Natural killer cell (primary cell): ENCODE measurements around the gene CIAO3. TPM values are rescaled to one million over a fixed set of nuclear protein-coding genes. Genes with fewer than 3 reads are reported as not detected.

ENCODE experiments used
- ATAC-seq, 3 donors: fragments of 150-1000 bp in 2 of 3; fragments of 200-7000 bp in 1 of 3; cut with Tn5 transposase; 1 replicate in 1 of 3; 2 replicates in 2 of 3; pipeline ENCODE4 v1.10.0; 2021; ENCODE audit warnings: mild to moderate bottlenecking in 2 of 3, moderate library complexity in 2 of 3
- DNase-seq, 2 donors: peaks; one replicate each; pipeline versions ENCODE4 v3.0.0 to v3.0.0-alpha.2; 2013 to 2021; ENCODE audit warnings: mixed read lengths in 1 of 2
- H3K27ac ChIP-seq: one replicate; pipeline ENCODE4 v1.5.1; 2013; ENCODE audit warnings: mild to moderate bottlenecking, low read length
- H3K27me3 ChIP-seq: one replicate; pipeline ENCODE4 v1.6.1; 2013; ENCODE audit warnings: low read length; ENCODE audit not compliant: control insufficient read depth, insufficient read depth
- H3K36me3 ChIP-seq: one replicate; pipeline ENCODE4 v1.6.1; 2013; ENCODE audit warnings: low read length; ENCODE audit not compliant: control insufficient read depth, insufficient read depth
- H3K4me1 ChIP-seq: one replicate; pipeline ENCODE4 v1.6.1; 2013; ENCODE audit warnings: low read length; ENCODE audit not compliant: control insufficient read depth, insufficient read depth
- H3K4me3 ChIP-seq: one replicate; pipeline ENCODE4 v1.5.1; 2013; ENCODE audit warnings: low read length
- H3K9me3 ChIP-seq: one replicate; pipeline ENCODE4 v1.6.1; 2013; ENCODE audit warnings: low read length; ENCODE audit not compliant: control insufficient read depth, insufficient read depth
- H3K27ac Mint-ChIP-seq, 2 donors: one replicate each; pipeline ENCODE4 v1.8.0; 2022; ENCODE audit warnings: mild to moderate bottlenecking in 2 of 2, mixed read lengths in 2 of 2, moderate library complexity in 1 of 2
- H3K27me3 Mint-ChIP-seq, 2 donors: one replicate each; pipeline ENCODE4 v1.8.0; 2022; ENCODE audit warnings: low read depth in 2 of 2, mixed read lengths in 2 of 2
- H3K36me3 Mint-ChIP-seq: one replicate; pipeline ENCODE4 v1.8.0; 2022; ENCODE audit warnings: mixed read lengths
- H3K4me1 Mint-ChIP-seq, 2 donors: one replicate each; pipeline ENCODE4 v1.8.0; 2022; ENCODE audit warnings: mixed read lengths in 2 of 2
- H3K4me3 Mint-ChIP-seq: one replicate; pipeline ENCODE4 v1.8.0; 2022; ENCODE audit warnings: mild to moderate bottlenecking, moderate library complexity, mixed read lengths
- H3K9me3 Mint-ChIP-seq, 2 donors: one replicate each; pipeline ENCODE4 v1.8.0; 2022; ENCODE audit warnings: mixed read lengths in 2 of 2
- WGBS: methylation state at CpG from one replicate; pipeline ENCODE4 v1.1.7; 2013; ENCODE audit warnings: missing lambda C conversion rate; ENCODE audit not compliant: insufficient coverage; 5-methylcytosine and 5-hydroxymethylcytosine counted together
- intact Hi-C: fragments of 100-400 bp; cut with micrococcal nuclease; formaldehyde crosslinking; loops from one replicate; pipeline ENCODE4 v1.14.2; 2022
- total RNA-seq, 4 donors: library from RNA; stranded (reverse); fragments of 120-200 nt in 1 of 4; gene quantifications; one replicate each; pipeline versions ENCODE4 v1.2.3 to v1.2.4, GENCODE V29; 2013 to 2022
- TF ChIP-seq, protein P1 (sequence below): fragments of 200-600 bp; IDR thresholded peaks from one replicate; pipeline ENCODE4 v1.8.0; 2022; ENCODE audit warnings: antibody characterized with exemption

CIAO3 gene
- total RNA-seq, 3 donors from 2014 or later (not counting 1 experiment from before 2014, with no cell fraction given) = 36.9 to 39.8 (median 37.5) TPM

DNA sequence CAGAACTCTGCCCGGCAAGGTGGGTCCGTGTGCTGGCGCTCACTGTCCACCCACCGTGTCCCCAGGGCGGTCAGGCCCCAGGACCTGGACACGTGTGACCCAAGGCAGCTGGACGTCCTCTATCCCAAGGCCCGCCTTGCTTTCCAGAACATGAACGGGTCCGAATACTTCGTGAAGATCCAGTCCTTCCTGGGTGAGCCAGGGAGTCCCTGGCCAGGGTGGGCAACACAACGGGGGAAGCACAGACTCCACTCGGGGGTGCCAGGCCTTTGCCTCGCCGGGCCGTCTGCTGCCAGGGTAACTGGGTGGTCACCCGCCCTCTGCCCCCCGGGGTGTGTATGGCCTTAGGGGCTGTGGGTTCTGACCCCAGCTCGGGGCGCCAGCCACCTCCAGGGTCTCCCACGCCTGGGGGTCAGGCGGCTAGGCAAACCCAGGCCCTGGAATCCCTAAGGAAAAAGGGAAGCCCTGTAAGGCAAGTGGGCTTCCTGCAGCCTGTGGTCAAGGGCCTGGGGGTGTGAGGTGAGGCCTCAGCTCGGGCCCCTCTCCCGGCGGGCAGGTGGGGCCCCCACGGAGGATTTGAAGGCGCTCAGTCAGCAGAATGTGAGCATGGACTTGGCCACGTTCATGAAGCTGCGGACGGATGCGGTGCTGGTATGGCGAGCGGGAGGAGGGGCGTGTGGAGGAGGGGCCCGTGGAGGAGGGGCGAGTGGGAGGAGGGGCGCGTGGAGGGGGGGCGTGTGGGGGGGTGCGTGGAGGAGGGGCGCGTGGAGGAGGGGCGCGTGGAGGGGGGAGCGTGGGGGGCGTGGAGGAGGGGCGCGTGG, 26.2 kb upstream of the CIAO3 start:
- Mint-ChIP-seq H3K27me3 (no peaks in the 10 kb centered on the region), H3K36me3 (no peaks in the 10 kb centered on the region), H3K27ac (no peak overlapping the region), H3K4me3 (no peak overlapping the region), H3K4me1 (no peaks in the 10 kb centered on the region), H3K9me3 (no peaks in the 10 kb centered on the region)
- DNase-seq (no peak), ATAC-seq (no peak)
- H3K4me3 ChIP-seq = no peak overlapping the region
- 78% methylated on average over 33 of the region's 48 CpGs for WGBS
- no peaks in the 10 kb centered on the region for H3K27me3 ChIP-seq
- intact Hi-C loops = no loop called here
- H3K36me3 ChIP-seq = no peaks in the 10 kb centered on the region
- no peak overlapping the region for H3K27ac ChIP-seq
- H3K9me3 ChIP-seq = no peaks in the 10 kb centered on the region
- TF ChIP-seq, protein P1, sequence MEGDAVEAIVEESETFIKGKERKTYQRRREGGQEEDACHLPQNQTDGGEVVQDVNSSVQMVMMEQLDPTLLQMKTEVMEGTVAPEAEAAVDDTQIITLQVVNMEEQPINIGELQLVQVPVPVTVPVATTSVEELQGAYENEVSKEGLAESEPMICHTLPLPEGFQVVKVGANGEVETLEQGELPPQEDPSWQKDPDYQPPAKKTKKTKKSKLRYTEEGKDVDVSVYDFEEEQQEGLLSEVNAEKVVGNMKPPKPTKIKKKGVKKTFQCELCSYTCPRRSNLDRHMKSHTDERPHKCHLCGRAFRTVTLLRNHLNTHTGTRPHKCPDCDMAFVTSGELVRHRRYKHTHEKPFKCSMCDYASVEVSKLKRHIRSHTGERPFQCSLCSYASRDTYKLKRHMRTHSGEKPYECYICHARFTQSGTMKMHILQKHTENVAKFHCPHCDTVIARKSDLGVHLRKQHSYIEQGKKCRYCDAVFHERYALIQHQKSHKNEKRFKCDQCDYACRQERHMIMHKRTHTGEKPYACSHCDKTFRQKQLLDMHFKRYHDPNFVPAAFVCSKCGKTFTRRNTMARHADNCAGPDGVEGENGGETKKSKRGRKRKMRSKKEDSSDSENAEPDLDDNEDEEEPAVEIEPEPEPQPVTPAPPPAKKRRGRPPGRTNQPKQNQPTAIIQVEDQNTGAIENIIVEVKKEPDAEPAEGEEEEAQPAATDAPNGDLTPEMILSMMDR = no peak
- H3K4me1 ChIP-seq = no peaks in the 10 kb centered on the region

DNA sequence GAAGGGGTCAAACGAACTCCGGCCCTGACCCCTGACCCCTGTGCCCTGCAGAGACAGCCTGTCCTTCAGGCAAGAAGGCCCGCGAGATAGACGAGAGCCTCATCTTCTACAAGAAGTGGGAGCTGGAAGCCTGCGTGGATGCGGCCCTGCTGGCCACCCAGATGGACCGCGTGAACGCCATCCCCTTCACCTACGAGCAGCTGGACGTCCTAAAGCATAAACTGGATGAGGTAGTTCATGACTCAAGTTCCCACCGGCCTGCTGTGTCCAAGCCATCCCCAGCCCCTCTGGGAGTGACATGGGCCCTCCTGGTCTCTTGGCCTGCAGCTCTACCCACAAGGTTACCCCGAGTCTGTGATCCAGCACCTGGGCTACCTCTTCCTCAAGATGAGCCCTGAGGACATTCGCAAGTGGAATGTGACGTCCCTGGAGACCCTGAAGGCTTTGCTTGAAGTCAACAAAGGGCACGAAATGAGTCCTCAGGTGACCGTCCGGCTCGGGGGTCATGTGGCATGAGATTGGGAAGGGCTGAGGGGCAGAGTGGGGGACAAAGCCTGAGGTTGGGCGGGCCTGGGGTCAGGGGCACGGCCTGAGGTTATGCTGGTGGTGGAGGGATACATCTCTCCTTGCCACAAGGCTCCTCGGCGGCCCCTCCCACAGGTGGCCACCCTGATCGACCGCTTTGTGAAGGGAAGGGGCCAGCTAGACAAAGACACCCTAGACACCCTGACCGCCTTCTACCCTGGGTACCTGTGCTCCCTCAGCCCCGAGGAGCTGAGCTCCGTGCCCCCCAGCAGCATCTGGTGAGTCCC, 25.4 kb upstream of the CIAO3 start:
- Mint-ChIP-seq H3K27me3 (no peaks in the 10 kb centered on the region), H3K36me3 (no peaks in the 10 kb centered on the region), H3K4me3 (no peak overlapping the region), H3K27ac (no peak overlapping the region), H3K9me3 (no peaks in the 10 kb centered on the region), H3K4me1 (no peaks in the 10 kb centered on the region)
- no peak for DNase-seq
- TF ChIP-seq, protein P1 = no peak
- Histone ChIP-seq H3K4me3 (no peak overlapping the region), H3K27me3 (no peaks in the 10 kb centered on the region), H3K27ac (no peak overlapping the region), H3K9me3 (no peaks in the 10 kb centered on the region), H3K4me1 (no peaks in the 10 kb centered on the region), H3K36me3 (no peaks in the 10 kb centered on the region)
- ATAC-seq = no peak
- WGBS = 91% methylated on average over 29 of the region's 29 CpGs
- intact Hi-C loops = no loop called here

DNA sequence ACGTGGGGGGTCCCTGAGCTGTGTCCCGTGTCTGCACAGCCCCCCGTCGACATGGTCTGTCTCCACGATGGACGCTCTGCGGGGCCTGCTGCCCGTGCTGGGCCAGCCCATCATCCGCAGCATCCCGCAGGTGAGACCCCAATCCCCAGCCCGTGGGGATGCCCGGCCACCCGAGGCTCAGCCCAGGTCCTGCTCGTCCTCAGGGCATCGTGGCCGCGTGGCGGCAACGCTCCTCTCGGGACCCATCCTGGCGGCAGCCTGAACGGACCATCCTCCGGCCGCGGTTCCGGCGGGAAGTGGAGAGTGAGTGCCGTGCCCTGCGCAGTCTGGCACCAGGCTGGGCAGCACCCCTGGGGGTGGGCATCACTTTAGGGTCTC, 24.7 kb upstream of the CIAO3 start:
- ATAC-seq (no peak), DNase-seq (no peak)
- no peaks in the 10 kb centered on the region for H3K4me1 Mint-ChIP-seq
- H3K9me3 ChIP-seq = no peaks in the 10 kb centered on the region
- H3K4me1 ChIP-seq = no peaks in the 10 kb centered on the region
- TF ChIP-seq, protein P1 = no peak
- H3K27me3 Mint-ChIP-seq = no peaks in the 10 kb centered on the region
- no peaks in the 10 kb centered on the region for H3K9me3 Mint-ChIP-seq
- H3K4me3 Mint-ChIP-seq = no peak overlapping the region
- no peak overlapping the region for H3K4me3 ChIP-seq
- H3K27me3 ChIP-seq = no peaks in the 10 kb centered on the region
- intact Hi-C loops = no loop called here
- 94% methylated on average over 29 of the region's 29 CpGs for WGBS
- no peaks in the 10 kb centered on the region for H3K36me3 ChIP-seq
- H3K36me3 Mint-ChIP-seq = no peaks in the 10 kb centered on the region
- no peak overlapping the region for H3K27ac ChIP-seq
- no peak overlapping the region for H3K27ac Mint-ChIP-seq
